D341Med (cell line): ENCODE measurements around the gene RSPH3.
"Not testable (repeated sequence)": the region's sequence is repeated elsewhere in the genome, so short reads cannot be mapped to it uniquely, and the experiment has no call there.

Experiments
- DNase-seq: peaks from one replicate; pipeline ENCODE4 v3.0.0; 2012; ENCODE audit warnings: low spot score

The RSPH3 gene

DNA sequence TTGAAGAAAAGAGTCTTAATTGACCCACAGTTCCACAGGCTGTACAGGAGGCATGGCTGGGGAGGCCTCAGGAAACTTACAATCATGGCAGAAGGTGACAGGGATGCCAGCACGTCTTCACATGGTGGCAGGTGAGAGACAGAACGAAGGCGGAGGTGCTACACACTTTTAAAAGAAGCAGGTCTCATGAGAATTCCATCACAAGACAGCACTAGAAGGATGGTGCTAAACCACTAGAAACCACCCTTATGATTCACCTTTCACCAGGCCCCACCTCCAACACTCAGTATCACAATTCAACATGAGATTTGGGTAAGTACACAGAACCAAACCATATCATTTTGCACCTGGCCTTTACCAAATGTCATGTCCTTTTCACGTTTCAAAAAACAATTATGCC is 23.9 kb upstream of the RSPH3 start:
- no peak for DNase-seq

DNA sequence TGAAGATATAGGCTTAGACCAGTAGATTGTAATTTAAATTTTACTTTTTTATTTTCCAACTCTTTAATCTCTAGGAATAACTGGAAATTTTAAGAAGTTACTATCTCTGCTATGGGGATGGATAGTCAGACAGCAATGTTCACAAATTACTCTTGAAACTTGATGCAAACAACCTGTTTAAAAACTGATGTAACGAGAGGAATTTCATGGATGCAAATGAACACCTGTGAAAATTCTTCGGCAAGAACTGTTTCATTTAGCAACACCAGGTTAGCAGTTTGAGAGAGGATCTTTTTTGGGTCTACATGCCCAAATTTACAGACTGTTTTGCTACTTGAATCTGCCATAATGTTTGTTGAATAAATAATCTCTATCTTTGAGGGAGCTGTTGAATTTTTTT is 20.0 kb upstream of the RSPH3 start:
- DNase-seq = no peak

DNA sequence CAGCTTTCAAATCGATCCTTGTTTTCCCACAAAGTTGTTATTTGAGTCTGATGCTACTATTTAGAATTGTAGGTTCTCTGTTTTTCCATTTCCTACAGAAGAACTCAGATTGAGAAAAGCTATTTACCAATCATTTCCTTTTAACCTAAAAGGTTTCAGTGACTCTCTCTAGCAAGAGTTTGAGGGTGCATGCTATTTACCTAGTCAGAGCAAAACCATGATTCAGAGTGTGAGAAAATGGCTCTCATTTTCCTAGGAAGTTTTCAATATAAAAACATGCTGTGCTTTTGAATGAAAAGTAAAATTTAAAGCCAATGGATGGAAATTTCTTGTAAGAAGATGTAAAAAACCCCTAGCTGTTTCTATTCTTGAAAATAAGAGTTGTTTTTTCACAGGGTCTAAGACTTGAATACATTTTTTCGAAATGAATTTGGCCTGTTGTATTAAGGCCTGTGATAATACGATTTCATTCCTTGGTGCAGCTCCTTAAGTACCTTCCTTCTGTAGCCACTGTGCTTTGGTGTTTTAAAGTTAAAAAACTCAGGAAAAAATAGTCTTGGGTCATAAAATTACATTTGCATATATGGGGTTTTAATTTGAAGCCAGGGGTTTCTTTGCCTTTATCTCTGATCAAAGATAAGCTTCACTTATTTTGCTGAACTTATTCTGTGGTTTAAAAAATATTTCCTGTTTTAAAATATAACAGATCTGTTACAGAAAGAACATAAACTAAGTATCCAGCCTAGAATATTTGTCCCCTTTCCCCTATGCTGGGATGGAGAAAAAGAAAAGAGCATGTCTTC is 18.0 kb upstream of the RSPH3 start:
- DNase-seq = no peak

DNA sequence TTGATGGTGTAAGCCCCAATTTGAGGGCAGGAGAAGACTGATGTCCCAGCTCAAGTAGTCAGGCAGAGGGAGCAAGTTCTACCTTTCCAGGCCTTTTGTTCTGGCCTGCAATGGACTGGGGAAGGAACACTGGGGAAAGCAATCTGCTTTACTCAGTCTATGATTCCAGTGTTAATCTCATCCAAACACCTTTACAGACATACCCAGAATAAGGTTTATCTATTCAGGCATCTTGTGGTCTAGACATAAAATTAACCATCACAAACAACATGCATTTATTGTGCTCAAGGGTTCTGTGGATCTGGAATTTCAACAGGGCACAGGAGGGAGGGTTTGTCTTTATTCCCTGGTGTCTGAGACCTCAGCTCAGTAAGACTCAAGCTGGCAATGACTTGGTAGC is 14.4 kb upstream of the RSPH3 start:
- DNase-seq = no peak

DNA sequence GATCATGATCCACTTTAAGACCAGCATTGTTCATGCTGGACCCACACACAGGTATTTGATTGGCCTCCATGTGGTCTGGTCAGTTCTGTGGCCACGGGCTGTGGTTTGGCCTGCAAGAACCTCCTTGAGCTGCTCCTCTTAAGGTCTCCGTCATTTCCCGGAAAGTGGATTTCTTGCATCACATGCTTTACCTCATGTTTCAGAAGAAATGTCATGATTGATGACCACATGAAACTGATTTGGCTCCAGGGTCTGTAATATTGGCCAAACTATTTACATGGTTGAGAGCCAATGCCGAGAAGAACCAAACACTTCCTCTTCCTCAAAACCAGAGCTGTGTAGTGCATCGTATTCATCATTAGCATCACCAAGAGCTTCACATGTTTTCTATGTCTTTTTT is 13.2 kb upstream of the RSPH3 start:
- no peak for DNase-seq

DNA sequence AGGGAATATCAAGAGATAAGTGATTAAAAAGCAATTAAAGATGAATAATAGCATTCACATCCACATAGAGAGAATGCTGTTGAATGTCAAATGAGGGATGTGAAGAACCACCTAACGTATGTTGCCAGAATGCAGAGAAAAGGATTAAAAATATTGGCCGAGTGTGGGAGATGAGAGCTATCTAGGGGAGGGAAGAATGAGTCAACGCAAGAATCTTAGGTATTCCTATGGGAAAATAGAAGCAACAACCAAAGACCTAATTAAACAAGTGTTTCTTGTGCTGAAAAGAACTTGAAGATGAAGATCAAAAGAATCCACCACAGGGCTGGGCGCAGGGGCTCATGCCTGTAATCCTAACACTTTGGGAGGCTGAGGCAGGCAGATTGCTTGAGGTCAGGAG is 12.2 kb upstream of the RSPH3 start:
- no peak for DNase-seq

DNA sequence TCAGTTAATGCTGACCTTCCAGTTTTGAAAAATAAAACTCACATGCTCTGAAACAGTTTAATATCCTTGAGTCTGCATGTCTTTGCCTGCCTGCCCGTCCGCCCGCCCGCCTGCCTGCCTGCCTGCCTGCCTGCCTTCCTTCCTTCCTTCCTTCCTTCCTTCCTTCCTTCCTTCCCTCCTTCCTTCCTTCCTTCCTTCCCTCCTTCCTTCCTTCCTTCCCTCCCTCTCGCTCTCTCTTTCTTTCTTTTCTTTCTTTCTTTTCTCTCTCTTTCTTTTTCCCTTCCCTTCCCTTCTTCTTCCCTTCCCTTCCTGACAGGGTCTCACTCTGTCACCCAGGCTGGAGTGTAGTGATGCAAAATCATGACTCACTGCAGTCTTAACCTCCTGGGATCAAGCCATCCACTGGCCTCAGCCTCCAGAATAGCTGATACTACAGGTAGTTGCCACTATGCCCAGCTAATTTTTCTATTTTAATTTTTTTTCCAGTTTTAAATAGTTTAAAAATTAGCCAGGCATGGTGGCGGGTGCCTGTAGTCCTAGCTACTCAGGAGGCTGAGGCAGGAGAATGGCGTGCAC is 10.1 kb upstream of the RSPH3 start:
- not testable (repeated sequence) for DNase-seq

DNA sequence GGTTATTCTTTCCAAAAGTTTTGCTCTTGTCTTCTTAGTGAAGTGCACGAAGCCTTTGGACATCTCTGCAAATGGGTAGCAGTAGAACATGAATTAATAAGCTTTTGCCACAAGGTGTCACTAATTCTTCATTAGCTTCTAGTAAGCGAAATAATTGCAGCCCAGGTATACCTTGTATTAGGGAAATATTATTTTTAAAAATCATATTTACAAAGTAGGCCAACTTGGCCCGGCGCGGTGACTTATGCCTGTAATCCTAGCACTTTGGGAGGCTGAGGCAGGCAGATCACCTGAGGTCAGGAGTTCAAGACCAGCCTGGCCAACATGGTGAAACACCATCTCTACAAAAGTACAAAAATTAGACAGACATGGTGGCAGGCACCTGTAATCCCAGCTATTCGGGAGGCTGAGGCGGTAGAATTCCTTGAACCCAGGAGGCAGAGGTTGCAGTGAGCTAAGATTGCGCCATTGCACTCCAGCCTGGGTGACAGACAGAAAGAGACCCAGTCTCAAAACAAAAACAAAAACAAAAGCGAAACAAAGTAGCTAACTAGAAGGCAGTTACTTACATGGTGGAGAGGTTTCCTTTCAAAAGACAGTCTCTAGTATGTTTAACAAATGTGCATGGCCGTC is 8.8 kb upstream of the RSPH3 start:
- DNase-seq = peak; percentile 52

DNA sequence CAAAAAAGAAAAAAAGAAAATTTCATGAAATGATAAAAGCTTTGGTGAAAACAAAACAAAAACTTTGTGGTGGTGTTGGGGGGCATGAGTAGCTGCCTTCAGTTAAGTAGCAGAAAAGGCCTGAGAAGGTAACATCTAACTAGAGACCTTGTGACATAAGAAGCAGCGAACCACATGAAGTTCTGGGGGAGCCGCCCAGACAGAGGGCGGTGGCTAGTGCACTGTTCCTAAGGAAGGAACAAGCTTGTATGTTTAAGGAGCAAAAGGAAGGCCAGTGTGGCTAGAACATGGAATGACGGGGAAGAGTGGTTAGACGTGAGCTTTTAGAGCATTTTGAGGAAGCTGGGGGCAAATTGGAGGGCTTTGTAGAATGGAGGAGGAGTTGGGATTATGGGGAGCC is 7.5 kb upstream of the RSPH3 start:
- DNase-seq = no peak

DNA sequence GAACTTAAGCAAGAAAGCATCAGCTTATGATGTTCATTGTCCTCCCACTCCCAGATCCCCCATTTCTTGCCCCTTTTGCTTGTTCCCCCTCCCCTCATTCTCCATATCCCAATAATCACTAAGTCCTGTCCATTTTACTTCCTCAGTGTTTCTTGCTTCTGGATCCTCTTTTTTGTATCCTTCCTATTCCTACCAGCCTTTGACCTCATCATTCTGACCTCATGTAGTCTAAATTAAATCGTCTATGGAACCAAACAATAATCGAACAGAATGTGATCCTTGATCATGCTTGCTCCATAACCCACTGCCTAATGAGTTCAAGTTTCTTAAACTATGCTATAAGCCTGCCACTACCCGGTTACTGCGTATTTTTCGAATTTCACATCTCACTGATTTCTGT is 5.4 kb upstream of the RSPH3 start:
- DNase-seq = no peak

DNA sequence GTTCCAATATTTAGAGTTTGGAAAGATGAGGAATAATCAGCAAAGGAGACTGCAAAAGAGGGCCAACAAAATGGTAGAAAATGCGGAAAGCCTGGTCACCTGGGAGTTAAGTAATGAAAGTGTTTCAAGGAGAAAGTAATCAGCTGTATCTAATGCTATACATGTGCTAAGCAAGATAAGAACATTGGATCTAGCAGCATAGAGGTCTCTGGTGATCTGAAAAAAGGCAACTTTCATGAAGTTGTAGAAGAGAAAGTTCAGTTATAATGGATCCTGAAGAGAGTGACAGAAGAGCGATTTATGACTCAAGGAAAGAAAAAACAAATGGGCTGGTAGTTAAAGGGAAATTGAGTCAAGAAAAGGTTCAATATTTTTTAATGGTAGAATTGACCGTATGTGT is 4.6 kb upstream of the RSPH3 start:
- no peak for DNase-seq

DNA sequence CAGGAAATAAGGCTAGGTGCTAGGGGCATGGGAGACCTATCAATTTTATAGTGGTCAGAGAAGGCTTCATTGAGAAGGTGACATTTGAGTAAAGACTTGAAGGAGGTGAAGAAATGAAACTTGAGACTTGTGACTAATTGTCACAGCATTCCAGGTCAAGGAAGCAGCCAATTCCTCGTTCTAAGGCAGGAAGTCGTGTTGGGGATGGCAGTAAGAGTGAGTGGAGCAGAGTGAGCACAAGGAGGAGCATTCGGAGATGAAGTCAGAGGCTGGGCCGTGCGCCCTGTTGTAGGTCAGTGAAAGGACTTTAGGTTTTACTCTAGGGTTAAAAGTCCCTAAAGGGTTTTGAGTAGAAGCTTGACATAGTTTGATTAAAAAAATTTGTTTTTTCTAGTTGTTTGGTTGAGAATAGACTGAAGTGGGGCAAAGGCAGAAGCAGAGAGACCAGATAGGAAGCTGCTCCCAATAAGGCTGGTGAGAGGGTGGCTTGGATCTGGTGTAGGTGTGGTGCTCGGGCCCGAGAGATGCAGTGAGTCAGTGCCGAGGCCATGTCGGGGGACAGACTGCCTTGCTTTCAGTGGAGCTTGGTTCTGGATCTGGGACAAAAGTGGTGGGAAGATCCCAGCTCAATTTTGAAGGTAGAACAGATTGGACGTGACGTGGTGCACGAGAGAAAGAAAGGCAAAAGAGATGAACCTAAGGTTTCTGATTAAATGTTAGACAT is 2.6 kb upstream of the RSPH3 start:
- DNase-seq = no peak

DNA sequence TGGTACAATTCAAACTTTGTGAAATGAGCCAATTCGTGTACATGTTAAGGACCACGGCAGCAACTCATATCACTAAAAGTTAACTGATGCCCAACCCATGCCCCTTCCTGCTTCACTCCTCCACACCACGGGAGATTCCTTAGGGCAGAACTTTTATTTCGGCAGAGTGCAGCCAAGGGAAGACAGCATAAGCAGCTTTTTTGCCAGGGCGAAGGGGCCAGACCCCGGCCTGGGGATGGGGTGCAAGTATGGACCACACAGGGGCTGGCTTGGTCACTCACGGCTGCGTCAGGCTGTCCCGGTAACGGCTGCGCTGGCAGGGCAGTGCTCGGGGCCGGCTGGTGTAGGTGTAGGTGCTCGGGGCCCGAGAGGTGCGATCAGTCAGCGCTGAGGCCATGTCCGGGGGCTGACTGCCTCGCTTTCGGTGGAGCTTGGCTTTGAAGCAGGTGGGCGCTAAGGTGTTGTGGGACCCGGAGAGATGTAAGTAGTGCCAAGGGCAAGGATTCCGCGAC is 792 bp downstream of the RSPH3 start:
- DNase-seq = no peak

DNA sequence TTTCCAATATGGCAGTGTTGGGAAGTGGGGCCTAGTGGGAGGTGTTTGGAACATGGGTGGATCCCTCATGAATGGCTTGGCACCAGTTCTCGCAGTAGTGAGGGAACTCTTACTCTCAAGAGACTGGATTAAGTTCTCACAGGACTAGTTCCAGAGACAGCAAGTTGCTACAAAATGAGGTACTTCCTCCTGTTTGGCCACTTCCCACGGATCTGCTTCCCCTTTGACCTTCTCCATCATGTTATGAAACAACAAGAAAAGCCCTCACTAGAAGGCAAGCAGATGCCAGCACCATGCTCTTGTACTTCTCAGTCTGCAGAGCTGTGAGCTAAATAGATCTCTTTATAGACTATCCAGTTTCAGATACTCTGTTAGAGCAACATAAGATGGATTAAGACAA is 3.1 kb downstream of the RSPH3 start:
- DNase-seq = no peak

DNA sequence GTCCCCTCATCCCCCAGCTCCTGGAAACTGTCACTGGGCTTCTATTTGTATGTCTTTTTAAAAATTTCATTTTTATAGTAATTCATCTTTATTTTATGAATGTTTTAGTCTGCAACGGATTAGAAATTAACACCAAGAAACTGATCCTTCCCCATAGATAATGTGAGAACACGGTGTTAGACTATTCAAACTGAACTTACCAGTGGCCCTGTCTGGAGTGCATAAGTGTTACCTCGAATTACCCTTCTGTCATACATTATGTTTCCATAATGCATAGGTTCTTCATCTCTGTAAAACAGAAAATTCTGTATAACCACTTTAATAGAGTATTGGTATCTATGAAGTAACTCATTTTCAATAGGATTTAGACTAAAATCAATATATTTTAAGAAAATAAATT is 6.4 kb downstream of the RSPH3 start:
- DNase-seq = no peak

DNA sequence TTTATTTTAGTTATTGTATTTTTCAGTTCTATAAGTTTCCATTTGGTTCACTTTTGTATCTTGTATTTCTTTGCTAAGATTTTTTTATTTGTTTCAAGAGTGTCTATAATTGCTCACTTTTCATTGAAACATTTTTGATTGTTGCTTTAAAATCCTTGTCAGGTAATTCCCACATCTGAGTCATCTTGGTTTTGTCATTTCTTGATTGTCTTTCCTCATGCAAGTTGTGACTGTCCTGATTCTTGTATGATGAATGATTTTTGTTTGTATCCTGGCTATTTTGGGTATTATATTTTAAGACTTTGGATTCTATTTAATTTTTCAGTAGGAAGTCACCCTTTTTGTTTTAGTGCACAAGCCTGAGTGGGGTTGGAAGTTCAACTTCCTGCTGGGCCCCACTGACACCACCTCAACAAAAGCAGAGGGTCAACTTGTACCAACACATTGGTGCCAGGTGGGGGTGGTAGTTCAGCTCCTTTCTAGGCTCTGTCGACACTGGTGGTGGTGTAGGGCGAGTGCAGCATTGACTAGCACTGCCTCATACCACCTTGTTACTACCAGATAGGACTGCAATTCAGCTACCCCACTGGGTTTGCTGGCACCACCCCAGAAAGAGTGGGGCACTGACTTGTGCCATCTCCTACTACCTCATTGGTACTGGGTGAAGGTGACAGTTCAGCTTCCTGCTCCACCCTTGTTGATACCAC is 8.8 kb downstream of the RSPH3 start:
- DNase-seq = no peak

DNA sequence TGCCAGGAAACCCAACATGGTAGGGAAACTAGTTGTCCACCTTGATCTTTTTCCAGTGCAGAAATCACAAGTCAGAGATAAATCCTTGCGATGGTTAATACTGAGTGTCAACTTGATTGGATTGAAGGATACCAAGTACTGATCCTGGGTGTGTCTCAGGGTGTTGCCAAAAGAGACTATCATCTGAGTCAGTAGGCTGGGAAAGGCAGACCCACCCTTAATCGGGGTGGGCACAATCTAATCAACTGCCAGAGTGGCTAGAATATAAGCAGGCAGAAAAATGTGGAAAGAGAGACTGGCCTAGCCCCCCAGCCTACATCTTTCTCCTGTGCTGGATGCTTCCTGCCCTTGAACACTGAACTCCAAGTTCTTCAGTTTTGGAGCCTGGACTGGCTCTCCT is 10.3 kb downstream of the RSPH3 start:
- DNase-seq = not testable (repeated sequence)

DNA sequence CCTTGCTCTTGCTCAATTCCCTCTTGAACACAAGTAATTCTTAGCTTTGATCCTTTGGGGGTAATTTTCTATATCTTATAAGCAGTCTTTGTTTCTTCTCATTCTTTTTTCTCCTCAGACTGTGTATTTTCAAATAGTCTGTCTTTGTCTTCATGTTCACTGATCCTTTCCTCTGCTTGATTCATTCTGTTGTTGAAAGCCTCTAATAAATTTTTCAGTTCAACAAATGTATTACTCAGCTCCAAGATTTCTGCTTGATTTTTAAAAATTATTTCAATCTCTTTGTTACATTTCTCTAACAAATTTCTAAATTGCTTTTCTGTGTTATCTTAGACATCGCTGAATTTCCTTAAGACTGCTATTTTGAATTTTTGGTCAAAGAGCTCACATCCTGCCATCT is 11.5 kb downstream of the RSPH3 start:
- DNase-seq = no peak

DNA sequence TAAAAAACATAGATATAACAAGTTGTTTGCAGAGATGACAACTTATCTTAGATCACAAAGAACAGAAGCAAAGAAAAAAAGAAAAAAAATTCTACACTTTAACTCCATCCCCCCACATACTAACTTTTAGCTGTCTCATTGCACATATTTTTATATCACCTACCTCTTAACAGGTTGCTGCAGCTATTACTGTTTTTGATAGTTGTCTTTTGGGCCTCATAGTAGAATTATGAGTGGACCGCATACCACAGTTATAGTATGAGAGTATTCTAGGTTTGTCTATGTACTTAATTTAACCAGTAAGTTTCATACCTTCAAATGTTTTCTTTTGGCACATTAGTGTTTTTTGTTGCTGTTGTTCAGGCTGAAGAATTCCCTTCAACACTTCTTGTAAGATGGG is 12.3 kb downstream of the RSPH3 start:
- DNase-seq = no peak

DNA sequence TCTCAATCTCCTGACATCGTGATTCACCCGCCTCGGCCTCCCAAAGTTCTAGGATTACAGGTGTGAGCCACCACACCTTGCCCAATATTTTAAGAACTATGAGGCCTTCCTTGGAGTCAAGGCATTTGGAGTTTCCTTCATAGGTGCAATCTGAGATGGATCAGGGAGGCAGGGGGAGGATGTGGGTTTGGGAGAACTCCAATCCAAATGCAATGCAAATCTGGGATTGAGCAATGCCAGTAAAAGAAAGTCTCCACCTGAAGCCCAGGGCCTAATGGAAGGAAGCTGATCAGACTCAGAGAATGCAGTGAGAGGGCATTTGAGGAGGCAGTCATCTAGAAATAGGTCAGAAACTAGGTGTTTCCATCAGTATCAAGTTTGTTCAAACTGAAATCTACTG is 21.2 kb downstream of the RSPH3 start:
- no peak for DNase-seq

DNA sequence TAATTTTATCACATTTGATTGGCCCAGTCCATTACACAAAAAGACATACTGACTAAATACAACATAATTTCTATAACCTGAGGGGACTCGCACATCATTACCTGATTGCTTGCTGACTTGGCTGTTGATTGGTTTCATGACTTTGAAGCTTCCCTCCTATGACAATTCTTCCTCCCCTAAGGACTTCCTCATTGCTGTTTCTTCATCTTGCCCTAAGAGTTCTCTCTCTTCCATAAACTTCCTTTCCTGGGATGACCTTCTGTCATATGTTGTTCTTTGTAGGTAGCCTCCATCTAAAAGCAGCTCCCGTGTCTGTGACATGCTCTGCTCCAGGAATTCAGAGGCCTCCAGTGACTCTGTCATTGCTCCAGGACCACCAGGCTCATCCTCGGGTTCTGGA is 22.6 kb downstream of the RSPH3 start:
- no peak for DNase-seq
